Activated T-helper 9 cell treated with anti-CD3 and anti-CD28 coated beads, Interleukin-2, amount 50 U/mL, for 16 hours (primary cell): Measurements from ENCODE around the gene TTLL13.

ENCODE experiments used
- DNase-seq: peaks from one replicate; pipeline ENCODE4 v3.0.0-alpha.2; 2020; ENCODE audit warnings: low read depth

TTLL13 gene

DNA sequence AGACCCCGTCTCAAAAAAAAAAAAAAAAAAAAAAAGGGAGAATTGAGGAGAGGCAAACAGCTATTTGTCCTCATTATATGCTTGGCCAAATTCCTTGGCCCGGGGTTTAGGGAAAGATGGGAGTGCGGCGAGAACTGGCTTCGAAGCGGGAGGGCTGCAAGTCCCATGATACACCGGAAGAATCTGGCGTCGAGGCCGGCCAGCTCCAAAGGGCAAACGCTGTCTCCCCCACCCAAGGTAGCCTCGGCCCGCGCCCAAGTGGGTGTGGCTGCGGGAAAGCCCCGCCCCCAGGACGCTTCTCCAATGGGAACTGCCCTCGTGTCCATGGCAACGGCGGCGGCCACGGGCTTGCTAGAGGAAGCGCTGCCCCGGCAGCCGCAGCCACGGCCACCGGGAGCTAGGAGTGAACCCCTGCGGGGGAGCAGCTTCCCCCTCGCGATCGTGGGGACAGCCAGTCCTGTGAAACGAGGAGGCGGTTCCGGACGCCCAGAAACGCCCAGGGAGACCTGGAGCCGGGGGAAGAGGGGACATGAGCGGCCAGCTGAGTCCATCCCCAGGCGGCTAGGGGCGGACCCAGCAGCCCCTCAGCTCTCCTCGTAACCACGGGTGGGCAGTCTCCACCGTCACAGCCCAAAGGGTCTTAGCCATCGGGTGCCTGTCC, at the start of gene TTLL13:
TTLL13 (plus strand) TSS at position 354 of the 661 bp plus-strand sequence. CDS start 1,075 bp downstream, outside the sequence.
- peak; percentile 60 for DNase-seq

DNA sequence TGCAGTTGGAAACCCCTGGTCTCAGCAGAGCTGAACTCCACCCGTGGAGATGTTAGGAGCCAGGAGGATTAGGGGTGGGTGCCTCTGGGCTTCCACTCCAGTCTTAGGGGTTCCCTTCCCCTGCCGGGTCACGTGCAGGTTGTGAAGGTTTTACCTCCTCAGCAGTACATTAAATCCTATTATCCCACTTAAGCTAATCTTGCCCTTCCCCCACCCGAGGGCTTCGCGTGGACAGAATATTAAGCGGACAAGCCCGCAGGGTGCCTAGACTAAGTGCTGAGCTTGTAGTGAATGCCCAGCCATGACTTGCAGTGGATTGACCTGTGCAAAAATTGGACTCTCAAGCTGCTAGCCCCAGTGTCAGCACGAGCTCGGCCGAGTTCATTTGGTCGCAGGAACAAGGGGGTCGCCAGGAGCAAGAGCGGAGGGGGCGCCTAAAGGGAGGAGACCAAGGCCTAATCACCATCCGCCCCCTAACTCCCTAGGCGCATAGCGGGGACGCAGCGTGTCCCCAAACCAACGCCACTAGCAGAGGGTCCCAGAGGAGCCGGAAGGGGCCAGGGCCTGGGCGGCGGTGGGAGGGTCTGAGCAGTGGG, 48.7 kb upstream of the TTLL13 start:
- DNase-seq, result no peak

DNA sequence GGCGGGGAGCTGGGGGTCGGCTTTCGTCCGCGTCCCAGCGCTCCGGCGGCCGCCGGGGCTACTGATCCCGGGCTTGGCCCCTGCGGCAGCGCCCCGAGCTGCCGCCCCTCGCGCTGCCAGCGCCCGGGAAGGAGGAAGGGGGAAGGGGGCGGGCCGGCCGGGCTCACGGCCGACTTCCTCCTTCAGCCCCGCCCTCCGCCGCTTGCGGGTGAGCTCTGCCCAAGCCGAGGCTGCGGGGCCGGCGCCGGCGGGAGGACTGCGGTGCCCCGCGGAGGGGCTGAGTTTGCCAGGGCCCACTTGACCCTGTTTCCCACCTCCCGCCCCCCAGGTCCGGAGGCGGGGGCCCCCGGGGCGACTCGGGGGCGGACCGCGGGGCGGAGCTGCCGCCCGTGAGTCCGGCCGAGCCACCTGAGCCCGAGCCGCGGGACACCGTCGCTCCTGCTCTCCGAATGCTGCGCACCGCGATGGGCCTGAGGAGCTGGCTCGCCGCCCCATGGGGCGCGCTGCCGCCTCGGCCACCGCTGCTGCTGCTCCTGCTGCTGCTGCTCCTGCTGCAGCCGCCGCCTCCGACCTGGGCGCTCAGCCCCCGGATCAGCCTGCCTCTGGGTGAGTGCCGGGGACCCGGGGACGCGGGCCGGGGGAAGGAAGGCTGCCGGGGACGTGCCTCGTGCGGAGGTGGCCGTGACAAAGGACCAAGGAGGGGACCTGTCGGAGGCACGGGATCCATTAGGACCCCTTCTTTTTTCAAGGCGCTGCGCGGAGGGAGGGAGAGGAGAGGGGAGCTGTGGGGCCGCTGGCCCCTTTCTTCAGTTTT, 48.0 kb upstream of the TTLL13 start, which contains the start of gene SEMA4B:
SEMA4B (plus strand) TSS at position 201 of the 814 bp plus-strand sequence; CDS start at position 450, 249 bp downstream.
- peak; percentile 60 for DNase-seq

DNA sequence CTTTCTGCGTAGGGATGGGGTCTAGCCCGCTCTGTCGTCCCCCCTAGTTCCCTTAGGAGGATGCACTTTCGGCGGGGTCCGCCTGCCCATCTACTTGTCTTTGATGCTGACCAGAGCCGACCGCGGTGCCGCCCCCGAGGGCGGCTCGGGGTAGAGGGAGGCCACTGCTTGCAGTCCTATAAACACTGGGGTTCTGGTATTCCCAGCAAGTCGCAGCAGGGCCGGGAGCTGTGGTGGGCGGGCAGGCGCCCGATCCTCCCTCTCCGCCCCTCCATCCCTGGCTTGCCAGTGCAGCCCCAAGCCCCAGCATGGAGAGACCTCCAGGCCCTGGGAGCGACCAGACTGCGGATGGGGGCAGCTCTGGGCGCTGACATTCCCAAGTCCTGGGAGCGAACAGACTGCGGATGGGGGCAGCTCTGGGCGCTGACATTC, 47.4 kb upstream of the TTLL13 start:
- no peak for DNase-seq

DNA sequence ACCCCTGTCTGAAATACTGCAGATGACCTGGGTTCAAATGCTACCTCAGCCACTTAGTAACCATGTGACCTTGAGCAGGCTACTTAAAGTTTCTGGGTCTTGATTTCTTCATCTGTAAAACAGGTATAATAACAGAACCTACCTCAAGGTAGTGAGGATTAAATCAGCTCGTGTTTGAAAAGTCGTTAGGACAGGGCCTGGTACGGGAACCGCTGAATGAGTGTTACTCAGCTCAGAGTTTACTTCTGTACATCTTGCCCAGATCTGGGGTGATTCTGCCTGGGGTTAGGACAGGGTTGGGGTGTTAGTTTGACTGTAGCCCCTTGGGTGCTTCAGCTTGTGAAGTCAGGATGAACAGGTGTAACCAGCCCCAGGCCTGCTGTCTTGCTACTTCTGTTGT, 46.4 kb upstream of the TTLL13 start:
- DNase-seq, result no peak

- DNase-seq, result no peak
These were observed 45.9 kb upstream of the TTLL13 start for GRCh38 chr15:90203473-90203872.

GRCh38 chr15:90203922-90204321, 45.4 kb upstream of the TTLL13 start:
- no peak for DNase-seq

DNA sequence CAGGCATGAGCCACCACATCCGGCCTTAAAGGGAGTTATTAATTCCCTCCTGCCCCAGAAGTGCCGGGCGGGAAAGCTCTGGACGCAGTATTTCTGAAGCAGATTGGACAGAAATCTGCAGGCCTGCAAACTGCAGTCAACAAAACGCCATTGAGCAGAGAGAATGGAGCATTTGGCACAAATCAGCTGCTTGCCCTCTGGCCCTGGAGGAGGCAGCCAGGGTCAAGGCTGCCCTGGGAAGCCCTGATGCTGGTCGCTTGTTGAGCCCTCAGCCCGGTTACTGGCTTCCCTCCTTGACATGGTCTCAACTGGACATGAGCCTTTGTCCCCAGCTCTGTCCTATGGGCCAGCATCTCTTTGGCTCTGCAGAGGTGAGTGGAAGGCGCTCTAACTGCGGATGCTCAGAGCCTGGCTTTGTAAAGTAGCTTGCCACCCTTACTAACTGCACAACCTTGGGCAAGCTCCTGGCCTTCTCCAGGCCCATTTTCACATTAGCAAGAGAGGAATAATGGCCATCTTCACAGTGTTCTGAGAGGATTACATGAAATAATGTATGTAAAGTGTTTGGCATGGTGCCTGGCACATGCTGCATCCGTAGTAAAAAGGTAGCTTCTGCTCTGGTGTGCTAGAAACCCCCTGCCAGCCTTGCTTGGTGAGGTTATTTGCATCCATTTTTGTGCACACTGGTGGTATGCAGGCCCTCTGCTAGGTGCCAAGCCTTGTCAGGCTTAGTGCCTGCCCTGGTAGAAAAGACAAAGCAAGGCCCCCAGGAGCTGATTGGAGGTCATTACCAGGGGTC, 44.1 kb upstream of the TTLL13 start:
- DNase-seq, result no peak

GRCh38 chr15:90205886-90206285, 43.5 kb upstream of the TTLL13 start:
- DNase-seq, result no peak

GRCh38 chr15:90207252-90207651, 42.1 kb upstream of the TTLL13 start:
- no peak for DNase-seq

- no peak for DNase-seq
These were observed 41.0 kb upstream of the TTLL13 start for GRCh38 chr15:90208356-90208755.

- no peak for DNase-seq
These were observed 39.8 kb upstream of the TTLL13 start for GRCh38 chr15:90209591-90209990.

DNA sequence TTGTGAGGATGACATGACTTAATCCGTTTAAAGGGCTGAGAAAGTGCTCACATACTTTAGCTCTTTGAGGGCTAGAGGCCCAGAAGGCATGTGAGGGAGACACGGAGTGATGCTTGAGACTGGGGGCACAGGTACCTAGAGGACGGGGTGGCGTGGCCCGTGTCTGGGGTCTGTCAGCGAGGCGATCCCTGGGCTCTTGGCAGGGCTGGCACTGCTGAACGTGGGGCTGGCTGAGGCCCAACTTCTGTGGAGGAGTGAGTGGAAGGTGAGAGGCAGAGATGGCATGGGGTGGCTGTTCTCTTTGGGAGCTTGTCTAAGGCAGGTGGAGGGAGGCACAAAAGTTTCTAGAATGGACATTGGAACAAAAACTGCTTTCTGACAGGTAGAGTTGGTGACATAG, 38.8 kb upstream of the TTLL13 start:
- no peak for DNase-seq

GRCh38 chr15:90211009-90211408, 38.3 kb upstream of the TTLL13 start:
- DNase-seq, result no peak

DNA sequence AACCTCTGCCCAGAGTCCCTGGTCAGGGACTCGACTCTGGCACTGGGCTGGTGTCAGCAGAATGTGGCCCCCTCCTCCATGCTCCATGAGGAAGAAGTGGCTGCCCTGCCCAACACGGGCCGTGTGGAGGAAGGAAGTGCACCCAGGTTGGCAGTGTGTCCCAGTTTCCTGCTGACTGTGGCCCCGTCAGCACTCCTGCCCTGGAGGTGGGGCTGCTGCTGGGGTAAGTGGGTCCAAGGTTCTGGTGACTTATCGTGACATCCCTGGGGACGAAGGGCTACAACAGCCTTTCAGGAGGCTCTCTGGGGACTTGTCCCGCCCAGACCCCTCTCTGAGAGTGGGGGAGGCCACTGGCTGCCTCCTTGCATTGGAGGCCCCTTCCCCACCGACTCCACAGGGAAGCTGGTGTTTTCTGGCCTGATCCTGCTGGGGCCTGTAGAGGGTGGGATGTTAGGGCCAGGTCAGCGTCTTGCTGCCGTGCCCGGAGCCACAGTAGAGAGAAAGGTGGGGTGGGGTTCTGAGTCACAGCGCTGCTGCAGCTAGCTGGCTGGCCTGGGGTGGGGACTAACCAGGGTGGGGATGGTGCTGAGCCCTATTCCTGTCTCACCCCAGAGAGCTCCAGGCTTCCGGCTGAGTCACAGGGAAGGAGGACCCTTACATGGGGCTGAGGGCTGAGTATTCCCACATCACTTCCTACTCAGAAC, 37.8 kb upstream of the TTLL13 start:
- no peak for DNase-seq

DNA sequence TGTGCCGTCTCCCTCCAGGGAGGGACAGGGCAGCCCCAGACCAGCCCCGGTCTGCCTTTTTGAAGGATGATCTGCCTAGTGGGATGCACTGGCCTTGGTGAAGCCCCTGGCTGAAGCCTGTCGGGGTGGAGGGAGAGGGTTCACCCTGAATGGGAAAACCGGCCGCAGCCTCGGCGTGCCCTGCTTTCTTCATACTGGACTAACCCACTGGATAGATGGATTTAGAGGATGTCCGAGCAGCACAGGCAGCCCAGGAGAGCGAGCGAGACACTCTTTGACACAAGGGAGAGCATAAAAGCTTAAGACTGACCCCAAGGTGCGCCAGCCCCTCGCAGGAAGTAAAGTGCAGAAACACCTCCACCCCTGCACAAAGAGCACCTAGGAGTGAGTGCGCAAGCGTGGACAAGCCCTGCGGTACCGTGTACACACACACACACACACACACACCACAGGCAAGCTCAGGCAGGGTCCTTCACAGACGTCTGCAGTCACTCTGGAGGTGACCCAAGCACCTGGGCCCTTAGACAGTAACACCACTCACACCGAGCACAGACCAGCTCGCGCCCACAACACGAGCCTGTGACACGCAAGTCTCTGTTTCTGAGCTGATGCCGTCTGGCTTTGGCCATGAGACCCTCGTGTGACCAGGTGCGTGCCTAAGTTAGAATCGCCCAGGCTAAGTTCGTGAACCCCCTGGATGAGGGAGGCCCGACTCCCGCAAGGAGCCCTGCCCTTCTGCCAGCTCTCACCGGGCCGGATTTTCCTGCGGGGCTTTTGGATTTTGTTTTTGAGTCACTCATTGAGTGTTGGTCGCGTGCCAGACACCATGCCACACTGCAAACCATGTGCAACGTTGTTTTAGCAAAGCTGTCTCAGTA, 36.9 kb upstream of the TTLL13 start:
- DNase-seq, result no peak

DNA sequence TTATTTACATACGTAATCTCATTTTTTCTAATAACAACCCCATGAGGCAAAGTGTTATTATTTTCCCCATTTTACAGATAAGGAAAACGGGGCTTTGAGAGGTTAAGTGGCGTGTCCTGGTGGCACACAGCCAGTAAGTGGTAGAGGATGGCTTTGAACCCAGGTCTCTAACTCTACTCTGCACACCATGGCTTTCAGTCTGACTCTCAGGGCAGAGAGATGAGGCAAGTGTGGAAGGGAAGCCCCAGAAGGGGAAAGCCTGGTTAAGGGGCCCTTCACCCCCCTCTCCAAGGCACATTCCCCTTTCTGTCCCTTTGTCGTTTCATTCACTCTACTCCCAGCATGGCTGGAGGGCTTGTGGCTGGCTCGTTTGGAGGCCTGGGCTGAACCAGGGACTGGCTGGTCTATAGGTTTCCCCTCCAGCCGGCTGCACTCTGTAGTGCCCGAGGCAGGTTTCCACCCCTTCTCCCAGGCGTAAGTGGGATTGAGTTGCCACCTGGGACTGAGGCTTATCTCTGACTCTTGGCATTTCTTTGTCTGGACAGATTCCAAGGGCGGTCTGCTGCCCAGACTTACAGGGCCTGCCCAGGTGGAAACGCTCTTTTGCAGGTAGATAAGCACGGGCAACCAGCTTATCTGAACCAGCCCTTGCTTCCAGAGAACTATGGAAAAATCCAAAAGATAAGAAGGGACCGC, 36.1 kb upstream of the TTLL13 start:
- no peak for DNase-seq

- no peak for DNase-seq
These were observed 35.5 kb upstream of the TTLL13 start for GRCh38 chr15:90213818-90214204.

DNA sequence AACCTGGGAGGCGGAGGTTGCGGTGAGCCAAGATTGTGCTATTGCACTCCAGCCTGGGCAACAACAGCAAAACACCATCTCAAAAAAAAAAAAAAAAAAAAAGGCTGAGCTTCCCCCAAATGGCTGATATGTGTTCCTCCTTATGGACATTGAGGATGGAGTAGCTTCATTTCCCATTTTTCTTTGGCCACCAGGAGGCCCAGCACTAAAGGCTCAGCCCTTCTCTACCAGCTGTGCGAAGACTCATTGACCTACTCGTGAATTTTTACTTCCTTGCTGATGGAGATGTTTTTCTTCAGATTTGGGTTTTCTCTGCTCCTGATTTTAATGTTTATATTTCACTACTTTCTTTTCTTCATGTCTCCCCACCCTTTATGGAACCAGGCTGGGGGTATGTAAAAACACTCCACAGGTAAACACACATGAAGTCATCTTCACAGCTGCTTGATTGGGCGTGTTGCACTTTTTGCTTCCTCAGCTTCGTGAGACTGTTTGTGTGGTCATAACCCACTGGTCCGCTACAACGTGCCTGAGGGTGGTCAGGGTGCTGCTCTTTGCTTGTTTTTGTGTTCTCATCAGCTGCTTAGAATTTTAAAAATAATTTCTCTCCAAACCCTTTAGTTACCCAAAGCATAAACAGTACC, 34.7 kb upstream of the TTLL13 start:
- no peak for DNase-seq
